ENCODE results near the gene RWDD2A.

Gene RWDD2A

DNA sequence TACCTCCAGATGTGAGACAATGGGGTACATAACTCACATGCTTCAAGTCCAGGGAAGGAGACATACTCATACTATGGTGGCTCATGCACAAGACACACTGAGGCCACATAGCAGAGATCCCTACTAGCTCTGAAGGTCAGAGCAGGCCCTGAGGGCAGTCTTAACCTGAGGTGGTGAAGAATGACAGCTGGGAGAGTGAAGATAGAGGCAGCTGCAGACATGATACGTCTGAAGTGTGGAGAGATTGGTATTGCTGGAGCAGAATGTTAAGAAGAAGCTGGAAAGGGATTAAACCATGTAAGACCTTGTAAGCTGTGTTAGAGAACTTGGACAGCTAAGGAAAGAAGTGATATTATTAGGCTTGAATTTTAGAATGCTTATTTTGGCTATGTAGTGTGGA lies 33.0 kb upstream of the RWDD2A start:
- H3K4me3 ChIP-seq (ENCODE audit: low read depth, low read length): no peak overlapping the region
- no peak overlapping the region for H3K27ac ChIP-seq
- TF ChIP-seq, protein P1, sequence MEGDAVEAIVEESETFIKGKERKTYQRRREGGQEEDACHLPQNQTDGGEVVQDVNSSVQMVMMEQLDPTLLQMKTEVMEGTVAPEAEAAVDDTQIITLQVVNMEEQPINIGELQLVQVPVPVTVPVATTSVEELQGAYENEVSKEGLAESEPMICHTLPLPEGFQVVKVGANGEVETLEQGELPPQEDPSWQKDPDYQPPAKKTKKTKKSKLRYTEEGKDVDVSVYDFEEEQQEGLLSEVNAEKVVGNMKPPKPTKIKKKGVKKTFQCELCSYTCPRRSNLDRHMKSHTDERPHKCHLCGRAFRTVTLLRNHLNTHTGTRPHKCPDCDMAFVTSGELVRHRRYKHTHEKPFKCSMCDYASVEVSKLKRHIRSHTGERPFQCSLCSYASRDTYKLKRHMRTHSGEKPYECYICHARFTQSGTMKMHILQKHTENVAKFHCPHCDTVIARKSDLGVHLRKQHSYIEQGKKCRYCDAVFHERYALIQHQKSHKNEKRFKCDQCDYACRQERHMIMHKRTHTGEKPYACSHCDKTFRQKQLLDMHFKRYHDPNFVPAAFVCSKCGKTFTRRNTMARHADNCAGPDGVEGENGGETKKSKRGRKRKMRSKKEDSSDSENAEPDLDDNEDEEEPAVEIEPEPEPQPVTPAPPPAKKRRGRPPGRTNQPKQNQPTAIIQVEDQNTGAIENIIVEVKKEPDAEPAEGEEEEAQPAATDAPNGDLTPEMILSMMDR (IDR thresholded peaks at IDR 0.05; ENCODE audit: low read depth, low read length, missing control alignments): no peak
- H3K36me3 ChIP-seq (replicated peaks): peaks cover 2% of the 10 kb centered on the region
- in situ Hi-C loops (cut with HindIII; ENCODE audit: low pct_ligation_motif_present, low sequenced_read_pairs): no loop called here
- no peak for DNase-seq
- H3K27me3 ChIP-seq (replicated peaks): no peaks in the 10 kb centered on the region

GRCh38 chr6:83167726-83168278 lies 25.4 kb upstream of the RWDD2A start:
- Histone ChIP-seq H3K27me3 (replicated peaks) (no peaks in the 10 kb centered on the region), H3K36me3 (replicated peaks) (peaks cover 71% of the 10 kb centered on the region), H3K27ac (no peak overlapping the region), H3K4me3 (ENCODE audit: low read depth, low read length) (no peak overlapping the region)
- in situ Hi-C loops (cut with HindIII; ENCODE audit: low pct_ligation_motif_present, low sequenced_read_pairs): no loop called here
- TF ChIP-seq, protein P1 (IDR thresholded peaks at IDR 0.05; ENCODE audit: low read depth, low read length, missing control alignments): no peak
- no peak for DNase-seq

DNA sequence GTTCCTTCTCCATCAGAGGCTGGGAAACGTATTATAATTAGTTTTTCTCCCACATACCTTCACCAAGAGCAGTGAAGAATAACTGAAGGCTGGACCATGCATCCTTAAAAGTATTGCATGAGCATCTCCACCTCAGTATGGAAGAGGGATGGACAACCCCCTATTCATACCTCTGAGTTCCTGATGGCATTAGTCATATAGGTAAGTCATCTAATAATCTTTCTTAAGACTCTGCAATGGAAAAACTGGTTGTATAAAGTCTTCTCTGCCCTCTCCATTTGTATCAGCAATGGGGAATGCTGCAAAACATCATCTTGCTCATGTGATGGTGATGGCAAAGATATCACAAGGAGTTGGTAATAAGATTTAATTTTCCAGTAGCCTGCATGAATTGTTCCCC lies 24.6 kb upstream of the RWDD2A start:
- TF ChIP-seq, protein P1 (IDR thresholded peaks at IDR 0.05; ENCODE audit: low read depth, low read length, missing control alignments): no peak
- Histone ChIP-seq H3K27ac (no peak overlapping the region), H3K36me3 (replicated peaks) (peaks cover 78% of the 10 kb centered on the region), H3K4me3 (ENCODE audit: low read depth, low read length) (no peak overlapping the region), H3K27me3 (replicated peaks) (no peaks in the 10 kb centered on the region)
- DNase-seq: no peak
- in situ Hi-C loops (cut with HindIII; ENCODE audit: low pct_ligation_motif_present, low sequenced_read_pairs): no loop called here

GRCh38 chr6:83169106-83169505 lies 24.1 kb upstream of the RWDD2A start:
- TF ChIP-seq, protein P1 (IDR thresholded peaks at IDR 0.05; ENCODE audit: low read depth, low read length, missing control alignments): no peak
- Histone ChIP-seq H3K36me3 (replicated peaks) (peaks cover 83% of the 10 kb centered on the region), H3K4me3 (ENCODE audit: low read depth, low read length) (no peak overlapping the region), H3K27ac (no peak overlapping the region), H3K27me3 (replicated peaks) (no peaks in the 10 kb centered on the region)
- DNase-seq: no peak
- in situ Hi-C loops (cut with HindIII; ENCODE audit: low pct_ligation_motif_present, low sequenced_read_pairs): no loop called here

DNA sequence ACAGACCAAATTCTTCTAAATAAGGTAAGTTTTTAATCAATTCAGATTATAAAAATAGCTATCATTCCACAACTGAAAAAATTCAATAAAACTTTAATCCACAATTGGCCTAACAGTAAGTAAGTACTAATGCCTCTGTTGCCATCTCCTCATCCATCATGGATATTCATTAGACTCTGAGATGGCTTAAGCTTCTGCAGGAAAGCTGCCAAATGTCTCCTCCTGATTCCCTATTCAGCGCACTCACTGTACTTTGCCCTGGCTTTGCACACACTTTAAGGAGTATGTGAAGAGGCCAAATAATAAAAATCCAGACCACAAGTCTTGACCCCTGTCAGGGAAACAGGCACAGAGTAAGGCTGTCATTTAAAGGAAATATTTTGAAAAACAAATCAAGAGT lies 23.6 kb upstream of the RWDD2A start:
- TF ChIP-seq, protein P1 (IDR thresholded peaks at IDR 0.05; ENCODE audit: low read depth, low read length, missing control alignments): no peak
- peaks cover 86% of the 10 kb centered on the region for H3K36me3 ChIP-seq (replicated peaks)
- H3K27ac ChIP-seq: no peak overlapping the region
- H3K27me3 ChIP-seq (replicated peaks): no peaks in the 10 kb centered on the region
- in situ Hi-C loops (cut with HindIII; ENCODE audit: low pct_ligation_motif_present, low sequenced_read_pairs): no loop called here
- no peak overlapping the region for H3K4me3 ChIP-seq (ENCODE audit: low read depth, low read length)
- no peak for DNase-seq

DNA sequence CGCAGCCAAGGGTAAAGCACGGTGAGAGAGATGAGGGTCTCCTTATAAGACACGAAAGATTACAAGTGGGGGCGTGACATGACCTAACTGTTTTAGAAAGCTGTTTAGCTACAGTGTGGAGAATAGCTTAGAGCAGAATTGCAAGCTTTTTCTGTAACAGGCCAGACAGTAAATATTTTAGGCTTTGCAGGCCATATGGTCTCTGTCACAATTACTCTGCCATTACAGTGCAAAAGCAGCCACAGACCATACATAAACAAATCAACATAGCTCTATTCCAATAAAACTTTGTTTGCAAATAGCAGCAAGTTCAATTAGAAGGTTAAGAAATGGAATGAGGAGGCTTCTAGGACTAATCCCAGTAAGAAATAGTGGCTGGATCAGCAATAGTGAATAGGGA lies 16.9 kb upstream of the RWDD2A start:
- in situ Hi-C loops (cut with HindIII; ENCODE audit: low pct_ligation_motif_present, low sequenced_read_pairs): no loop called here
- DNase-seq: no peak
- TF ChIP-seq, protein P1 (IDR thresholded peaks at IDR 0.05; ENCODE audit: low read depth, low read length, missing control alignments): no peak
- Histone ChIP-seq H3K27me3 (replicated peaks) (no peaks in the 10 kb centered on the region), H3K27ac (no peak overlapping the region), H3K36me3 (replicated peaks) (peaks cover 81% of the 10 kb centered on the region), H3K4me3 (ENCODE audit: low read depth, low read length) (no peak overlapping the region)
